Measurements from ENCODE around the gene NOS2.
"Not testable (repeated sequence)": the region's sequence is repeated elsewhere in the genome, so short reads cannot be mapped to it uniquely, and the experiment has no call there.

NOS2 gene

GRCh38 chr17:27800522-27800921, at the start of gene NOS2:
TSS of gene NOS2 (minus strand) at chr17:27800529. CDS start at chr17:27798809, 1,720 bp downstream.
- DNase-seq (ENCODE audit: low read depth): no peak

DNA sequence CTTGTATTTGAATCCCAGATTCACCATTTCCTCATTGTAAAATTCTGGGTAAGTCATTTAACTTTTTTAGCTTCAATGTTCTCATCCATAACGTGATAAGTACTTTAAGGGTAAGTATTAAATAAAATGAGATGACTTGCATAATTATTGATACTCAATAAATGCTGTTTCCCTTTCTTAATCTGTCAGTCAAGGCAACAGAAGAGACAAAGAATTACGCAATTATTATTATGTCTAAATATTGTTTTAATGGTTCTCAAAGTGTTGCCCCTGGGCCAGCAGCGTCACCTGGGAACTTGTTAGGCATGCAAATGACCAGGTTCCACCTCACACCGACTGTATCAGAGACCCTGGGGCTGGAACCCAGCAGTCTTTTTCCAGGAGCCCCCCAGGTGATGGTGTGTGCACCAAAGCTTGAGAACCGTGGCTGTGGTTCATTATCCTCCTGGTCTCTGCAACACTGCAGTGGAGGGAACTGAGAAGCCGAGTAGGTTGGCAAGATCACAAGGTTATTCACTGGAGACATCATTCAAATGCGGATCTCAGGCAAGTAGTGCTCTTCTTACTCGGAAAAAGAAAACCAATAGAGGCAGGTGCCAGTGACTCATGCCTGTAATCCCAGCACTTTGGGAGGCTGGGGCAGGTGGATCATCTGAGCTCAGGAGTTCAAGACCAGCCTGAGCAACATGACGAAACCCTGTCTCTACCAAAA, 49.3 kb upstream of the NOS2 start:
- DNase-seq (ENCODE audit: low read depth): no peak

GRCh38 chr17:27848931-27849330, 48.6 kb upstream of the NOS2 start:
- DNase-seq (ENCODE audit: low read depth): no peak

DNA sequence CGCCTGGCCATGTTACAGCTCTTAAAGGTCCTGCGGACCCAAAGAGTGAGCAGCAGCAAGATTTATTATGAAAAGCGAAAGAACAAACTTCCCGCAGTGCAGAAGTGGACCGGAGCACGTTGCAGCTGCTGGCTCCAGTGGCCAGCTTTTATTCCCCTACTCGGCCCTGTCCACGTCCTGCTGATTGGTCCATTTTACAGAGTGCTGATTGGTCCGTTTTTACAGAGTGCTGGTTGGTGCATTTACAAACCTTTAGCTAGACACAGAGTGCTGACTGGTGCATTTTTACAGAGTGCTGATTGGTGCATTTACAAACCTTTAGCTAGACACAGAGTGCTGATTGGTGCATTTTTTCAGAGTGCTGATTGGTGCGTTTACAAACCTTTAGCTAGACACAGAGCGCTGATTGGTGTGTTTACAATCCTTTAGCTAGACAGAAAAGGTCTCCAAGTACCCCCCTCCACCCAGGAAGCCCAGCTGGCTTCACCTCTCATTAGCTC, 46.5 kb upstream of the NOS2 start:
- not testable (repeated sequence) for DNase-seq (ENCODE audit: low read depth)

- DNase-seq (ENCODE audit: low read depth): no peak
These were observed 45.8 kb upstream of the NOS2 start for GRCh38 chr17:27846042-27846655.

GRCh38 chr17:27845264-27846041, 45.1 kb upstream of the NOS2 start:
- DNase-seq (ENCODE audit: low read depth): no peak

DNA sequence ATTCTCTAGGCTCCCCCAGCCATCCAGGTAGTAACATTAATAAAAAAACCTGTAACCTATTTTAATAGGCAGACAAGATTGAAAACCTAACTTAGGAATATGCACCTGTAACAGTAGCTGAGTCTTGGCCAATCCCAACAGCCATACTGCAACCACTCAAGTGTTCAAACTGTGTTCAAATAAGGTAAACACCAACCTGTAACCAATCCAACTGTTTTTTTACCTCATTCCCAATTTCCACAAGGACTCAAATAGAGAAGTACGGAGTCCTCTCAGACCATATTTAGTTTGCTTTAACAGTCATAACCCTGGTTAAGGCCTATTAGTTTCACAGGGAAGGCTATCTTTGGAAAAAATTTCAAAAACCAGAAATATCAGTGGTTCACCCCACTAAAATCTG, 40.4 kb upstream of the NOS2 start:
- no peak for DNase-seq (ENCODE audit: low read depth)

- DNase-seq (ENCODE audit: low read depth): not testable (repeated sequence)
These were observed 40.0 kb upstream of the NOS2 start for GRCh38 chr17:27840406-27840678.

- DNase-seq (ENCODE audit: low read depth): not testable (repeated sequence)
These were observed 39.5 kb upstream of the NOS2 start for GRCh38 chr17:27839571-27840405.

DNA sequence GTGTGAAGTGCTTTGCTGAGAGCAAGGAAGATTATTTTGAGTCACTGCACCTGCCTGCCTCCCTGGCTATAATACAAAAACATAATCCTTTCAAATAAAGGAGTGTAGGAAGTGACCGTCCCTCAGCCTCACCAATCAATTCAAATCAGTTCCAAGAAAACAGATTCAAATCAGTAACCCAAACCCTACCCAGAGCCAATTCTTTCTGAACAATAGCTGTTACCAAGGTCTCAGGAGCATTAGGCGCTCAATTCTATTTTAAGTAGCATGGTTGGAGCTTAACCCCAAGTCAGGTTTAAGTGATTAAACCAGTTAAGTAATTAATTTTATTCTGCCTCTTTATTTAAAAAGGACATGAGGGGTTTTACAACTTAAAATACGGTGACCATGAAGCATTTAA, 38.3 kb upstream of the NOS2 start:
- not testable (repeated sequence) for DNase-seq (ENCODE audit: low read depth)

DNA sequence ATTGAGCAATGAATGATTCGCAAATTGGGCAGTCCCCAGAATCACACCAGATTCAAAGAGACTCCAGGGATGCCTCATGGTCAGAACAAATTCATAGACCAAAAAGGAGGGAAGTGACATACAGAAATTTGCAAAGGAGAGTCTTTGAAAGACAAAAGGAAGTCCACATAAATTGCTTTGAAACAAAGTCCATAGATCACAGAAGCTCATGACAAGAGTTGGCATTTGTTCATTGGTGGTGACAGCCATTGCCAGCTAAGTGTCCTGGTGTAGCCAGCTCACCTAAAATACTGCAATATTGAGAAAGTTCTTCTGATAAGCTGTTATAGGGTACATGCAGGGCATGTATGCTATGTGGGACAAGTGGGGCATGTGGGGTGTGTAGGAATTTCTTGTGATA, 37.4 kb upstream of the NOS2 start:
- DNase-seq (ENCODE audit: low read depth): not testable (repeated sequence)

- no peak for DNase-seq (ENCODE audit: low read depth)
These were observed 36.3 kb upstream of the NOS2 start for GRCh38 chr17:27836651-27837050.

GRCh38 chr17:27834571-27834970, 34.2 kb upstream of the NOS2 start:
- DNase-seq (ENCODE audit: low read depth): no peak

DNA sequence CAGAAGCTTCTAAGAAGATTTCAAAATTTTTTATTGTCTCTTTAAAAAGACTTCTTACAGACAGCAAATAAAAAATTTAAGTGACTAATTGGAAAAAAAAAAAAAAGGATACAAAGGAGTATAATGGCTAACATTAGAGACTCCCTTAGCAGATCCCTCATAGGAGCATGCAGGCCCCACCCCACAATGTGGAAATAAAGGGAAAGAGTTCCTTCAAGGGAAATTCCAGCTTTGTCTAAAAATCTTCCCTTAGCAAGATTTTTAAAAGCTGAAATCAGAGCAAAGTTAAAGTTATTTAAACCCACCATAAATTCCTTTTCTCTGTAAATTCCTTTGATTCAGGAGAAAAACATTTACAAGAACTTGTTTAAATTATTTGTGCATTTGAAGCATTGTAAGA, 32.5 kb upstream of the NOS2 start:
- DNase-seq (ENCODE audit: low read depth): no peak

- DNase-seq (ENCODE audit: low read depth): not testable (repeated sequence)
These were observed 29.6 kb upstream of the NOS2 start for GRCh38 chr17:27829888-27830287.

- DNase-seq (ENCODE audit: low read depth): not testable (repeated sequence)
These were observed 28.9 kb upstream of the NOS2 start for GRCh38 chr17:27829143-27829711.

DNA sequence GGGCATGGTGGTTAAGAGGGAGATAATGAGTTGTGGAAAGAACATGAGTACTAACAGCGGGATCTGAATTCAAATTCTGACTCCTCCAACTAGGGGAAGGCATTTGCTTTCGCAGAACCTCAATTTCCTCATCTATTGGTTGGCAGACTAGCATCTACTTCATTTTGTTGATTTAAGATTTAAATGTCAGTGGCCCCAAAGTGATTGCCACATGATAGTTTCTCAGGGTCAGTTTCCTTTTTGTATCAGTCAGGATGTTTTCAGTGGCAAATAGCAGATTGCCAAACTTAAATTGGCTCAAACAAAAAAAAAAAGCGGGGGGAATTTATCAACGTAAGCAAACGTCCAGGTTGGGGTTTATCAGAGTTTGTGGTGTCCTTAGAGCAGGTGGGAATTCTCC, 25.1 kb upstream of the NOS2 start:
- no peak for DNase-seq (ENCODE audit: low read depth)

DNA sequence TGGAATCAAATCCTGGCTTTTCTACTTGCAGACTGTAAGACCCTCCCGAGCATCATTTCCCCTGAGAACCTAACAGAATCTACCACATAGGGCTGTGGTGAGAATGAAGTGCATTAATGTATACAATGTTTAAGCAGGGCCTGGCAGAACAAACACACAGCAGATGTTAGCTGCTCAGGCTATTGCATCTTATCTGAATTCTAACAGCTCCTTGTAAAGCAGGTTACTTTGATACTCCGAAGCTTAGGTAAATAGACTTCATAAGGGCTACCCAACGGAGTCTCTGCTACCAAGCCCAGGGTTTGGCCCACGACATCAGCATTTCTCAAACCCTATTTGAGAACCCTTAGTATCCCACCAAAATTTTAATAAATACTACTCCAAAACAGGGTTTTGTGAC, 24.4 kb upstream of the NOS2 start:
- DNase-seq (ENCODE audit: low read depth): no peak

- no peak for DNase-seq (ENCODE audit: low read depth)
These were observed 23.9 kb upstream of the NOS2 start for GRCh38 chr17:27824176-27824715.

DNA sequence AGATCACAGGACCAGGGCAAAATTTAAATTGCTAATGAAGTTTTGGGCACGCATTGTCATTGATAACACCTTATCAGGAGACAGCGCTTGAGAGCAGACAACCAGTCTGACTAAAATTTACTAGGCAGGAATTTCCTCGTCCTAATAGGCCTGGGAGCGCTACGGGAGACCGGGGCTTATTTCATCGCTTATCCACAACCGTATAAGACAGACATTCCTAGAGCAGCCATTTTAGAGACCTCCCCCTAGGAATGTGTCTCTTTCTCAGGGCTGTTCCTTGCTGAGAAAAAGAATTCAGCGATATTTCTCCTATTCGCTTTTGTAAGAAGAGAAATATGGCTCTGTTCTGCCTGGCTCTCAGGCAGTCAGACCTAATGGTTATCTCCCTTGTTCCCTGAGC, 21.8 kb upstream of the NOS2 start:
- DNase-seq (ENCODE audit: low read depth): not testable (repeated sequence)

DNA sequence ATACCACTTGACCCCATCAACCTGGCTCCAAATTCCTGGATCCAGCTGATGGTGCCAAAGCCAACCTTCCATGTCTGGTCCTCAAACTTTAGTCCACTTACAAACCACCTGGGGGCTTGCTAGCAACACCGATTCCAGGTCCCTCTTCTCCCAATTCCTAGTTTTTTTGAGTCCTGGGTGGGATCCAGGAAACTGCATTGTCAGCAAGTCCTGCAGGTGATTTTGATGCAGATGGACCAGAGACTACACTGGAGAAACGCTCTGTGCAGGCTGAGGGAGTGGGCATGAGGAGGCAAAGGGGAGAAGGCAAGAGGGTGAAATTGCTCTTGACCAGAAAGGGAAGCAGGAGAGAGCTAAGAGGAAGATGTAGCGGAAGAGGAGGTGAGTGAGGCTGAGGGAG, 21.0 kb upstream of the NOS2 start:
- no peak for DNase-seq (ENCODE audit: low read depth)

GRCh38 chr17:27819145-27819544, 18.8 kb upstream of the NOS2 start:
- no peak for DNase-seq (ENCODE audit: low read depth)
